LoVo (cell line): Measurements from ENCODE around the gene ITGB8.
"Not testable (repeated sequence)": the region's sequence is repeated elsewhere in the genome, so short reads cannot be mapped to it uniquely, and the experiment has no call there.

Experiments
- DNase-seq: peaks from one replicate; pipeline ENCODE4 v3.0.0-alpha.2; 2016; ENCODE audit warnings: low spot score

The ITGB8 gene

DNA sequence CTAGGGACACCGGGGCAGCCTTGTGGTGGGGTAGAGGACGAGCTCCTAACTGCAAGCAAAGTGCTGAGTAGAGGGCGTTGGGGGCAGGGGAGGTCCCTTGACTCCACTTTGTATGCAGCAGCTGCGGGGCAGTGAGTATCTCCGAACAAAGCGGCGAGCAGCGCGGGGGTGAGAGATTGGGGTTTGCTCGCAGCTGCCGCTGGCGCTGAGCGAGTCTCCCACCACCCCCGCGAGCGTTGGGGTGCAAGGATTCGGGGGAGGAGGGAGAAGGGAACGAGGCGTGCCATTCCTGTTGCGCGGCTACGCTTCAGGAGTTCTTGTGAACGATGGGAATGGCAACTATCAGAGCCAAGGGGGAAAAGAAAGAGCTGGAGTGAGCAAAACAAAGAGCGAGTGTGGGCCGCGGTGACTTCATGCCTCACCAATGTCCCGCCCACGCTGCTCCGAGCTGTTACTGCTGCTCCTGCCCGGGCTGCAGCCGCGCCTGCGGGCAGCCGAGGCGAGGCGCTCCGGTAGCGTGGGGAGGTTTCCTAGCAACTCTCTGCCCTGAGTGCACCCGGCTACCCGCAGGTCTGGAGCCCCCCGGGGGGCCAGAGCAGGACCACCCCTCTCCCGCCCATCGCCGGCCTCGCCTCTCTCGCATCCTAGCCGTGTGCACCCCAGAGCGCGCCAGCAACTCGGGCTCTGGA is at the start of gene ITGB8:
Gene ITGB8 (plus strand): TSS at position 662 of the 689 bp plus-strand sequence. CDS start 907 bp downstream, outside the sequence.
- peak; percentile 86 for DNase-seq

DNA sequence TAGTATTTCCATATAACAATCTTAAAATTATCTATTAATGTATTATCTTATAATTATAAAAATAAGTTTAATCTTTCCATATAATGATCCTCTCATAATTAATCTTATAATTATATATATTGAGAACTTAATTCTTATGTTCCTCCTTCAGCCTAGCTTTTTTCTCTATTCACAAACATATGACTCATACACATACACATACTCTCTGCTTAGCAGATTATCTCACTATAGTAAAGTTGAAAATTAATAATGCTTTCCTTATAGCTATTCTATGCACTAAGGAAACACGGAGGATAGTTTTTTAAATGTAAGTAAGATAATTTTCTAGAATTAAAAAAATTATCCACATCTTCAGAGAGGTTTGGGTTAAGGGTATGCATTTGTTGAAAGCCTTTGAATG is 47.7 kb upstream of the ITGB8 start:
- DNase-seq, result no peak

DNA sequence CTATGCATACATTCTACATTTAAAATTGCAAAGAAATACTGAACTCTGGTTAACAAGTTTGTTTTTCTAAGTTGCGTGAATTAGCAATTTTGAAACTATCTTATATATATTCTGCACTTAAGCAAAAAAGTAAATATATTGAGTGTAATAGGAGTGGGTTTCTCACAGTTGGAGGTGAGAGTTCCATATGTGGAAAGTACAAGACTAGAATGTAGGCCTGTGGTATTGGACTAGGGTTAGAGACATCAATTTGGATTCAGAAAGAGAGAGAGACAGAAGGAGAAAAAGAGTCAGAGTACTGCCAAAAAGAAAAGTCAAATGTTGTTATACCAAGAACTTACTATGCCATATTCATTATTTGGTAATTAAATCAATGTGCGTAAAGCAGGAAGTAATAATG is 47.3 kb upstream of the ITGB8 start:
- no peak for DNase-seq

DNA sequence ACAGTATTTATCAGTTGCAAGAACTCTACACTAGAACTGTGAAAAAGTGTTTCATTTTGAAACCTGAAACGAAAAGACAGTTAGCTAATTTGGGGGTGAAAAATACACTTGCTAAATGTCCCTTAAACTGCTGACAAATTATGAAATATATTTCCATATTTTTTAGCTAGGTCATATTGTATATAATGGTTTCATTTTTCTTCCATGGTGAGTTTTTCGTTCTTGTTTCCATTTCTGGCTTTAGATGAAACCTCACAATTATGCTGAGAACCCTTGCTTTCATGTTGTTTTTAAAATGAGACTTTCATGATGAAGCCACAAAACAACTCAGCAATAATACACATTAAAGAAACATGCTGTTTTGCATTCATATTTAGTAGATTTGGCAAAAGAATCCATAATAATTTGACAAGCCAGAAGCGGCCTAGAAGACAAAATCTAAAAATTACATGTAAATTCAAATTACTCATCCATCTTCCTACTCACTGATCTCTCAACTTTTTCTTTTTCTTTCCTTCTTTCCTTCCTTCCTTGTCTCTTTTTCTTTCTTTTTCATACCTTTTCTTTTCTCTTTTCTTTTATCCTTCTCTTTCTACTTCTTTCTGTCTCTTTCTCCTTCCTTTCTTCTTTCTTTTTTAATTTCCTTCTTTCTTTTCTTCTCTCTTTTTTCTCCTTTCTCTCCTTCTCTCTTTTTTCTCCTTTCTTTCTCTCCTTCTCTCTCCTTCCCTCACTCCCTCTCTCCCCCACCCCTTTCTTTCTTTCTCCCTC is 46.5 kb upstream of the ITGB8 start:
- no peak for DNase-seq

DNA sequence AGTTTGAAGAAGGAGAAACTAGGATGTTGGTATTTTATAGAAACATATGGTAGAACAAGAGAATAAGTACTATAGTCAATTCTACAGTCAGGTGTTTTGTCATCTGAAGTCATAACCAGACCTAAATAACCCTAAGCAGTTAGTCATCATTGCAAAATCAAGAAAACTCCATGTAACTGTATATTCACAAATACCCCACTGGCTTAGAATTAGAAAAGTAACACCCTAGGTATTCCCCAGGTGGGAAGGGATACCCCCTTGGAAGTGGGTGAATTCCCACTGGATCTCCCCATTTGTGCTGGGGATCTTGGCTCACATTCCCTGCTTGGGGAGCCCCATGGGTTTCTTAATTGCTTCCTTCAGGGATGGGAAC is 45.9 kb upstream of the ITGB8 start:
- no peak for DNase-seq

DNA sequence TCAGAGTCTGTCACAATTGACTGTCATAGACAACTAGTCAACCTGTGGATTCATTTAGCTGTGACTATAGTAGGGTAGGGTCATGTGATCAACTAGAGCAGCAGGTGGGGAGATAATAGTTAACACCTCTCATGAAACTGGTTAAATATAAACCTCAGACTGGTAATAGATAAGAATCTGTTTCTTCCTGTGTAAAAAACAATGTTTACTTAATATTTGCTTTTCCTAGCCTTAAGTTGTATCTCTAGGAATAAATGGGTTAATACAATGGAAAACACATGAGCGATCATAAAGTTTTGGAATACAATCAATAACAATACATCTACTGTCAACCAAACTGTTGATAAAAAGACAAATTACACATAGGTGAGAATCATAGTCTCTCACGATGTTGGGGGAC is 43.4 kb upstream of the ITGB8 start:
- DNase-seq, result no peak

DNA sequence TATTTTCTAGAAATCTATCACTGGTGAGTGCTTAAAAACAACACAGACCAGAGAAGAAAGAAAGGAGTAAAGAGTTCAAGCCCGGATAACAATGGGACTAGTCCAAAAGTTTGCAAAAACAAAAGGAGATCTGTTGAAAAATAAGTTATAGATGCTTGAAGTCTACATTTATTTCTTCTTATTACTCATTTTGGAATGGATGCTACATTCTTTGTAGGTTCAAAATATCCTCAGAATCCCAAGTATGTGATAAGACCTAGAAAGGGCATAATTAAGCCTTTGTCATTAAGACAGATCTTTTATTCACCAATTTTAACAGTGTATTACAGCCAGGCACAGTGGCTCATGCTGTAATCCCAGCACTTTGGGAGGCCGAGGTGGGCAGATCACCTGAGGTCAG is 42.7 kb upstream of the ITGB8 start:
- no peak for DNase-seq

DNA sequence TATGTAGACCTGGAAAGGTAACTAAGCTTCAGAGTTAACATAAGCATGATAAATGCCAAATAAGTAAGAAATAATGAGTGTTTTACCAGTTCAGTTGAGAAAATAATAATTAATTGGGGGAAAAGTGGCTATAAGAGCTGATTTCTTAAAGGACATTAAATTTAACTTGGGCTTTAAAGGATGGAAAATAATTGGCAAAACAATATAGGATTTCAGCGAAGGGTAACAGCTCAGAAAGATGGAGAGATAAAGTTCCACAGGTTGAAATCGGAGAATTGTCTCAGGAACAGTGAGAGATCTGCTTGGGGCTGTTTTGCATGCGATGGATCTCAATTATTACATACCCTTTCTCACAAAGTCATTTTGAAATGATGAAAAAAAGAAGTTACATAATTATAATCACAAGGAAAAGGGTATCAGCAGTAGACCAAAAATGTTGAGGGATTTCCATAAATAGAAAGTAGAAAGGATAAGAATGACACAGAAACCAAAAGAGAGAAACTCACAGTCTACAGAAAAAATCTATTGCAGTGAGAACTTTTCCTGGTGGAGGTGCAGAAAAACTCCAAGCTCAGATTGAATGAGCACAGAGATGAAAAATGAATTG is 40.1 kb upstream of the ITGB8 start:
- DNase-seq, result no peak

DNA sequence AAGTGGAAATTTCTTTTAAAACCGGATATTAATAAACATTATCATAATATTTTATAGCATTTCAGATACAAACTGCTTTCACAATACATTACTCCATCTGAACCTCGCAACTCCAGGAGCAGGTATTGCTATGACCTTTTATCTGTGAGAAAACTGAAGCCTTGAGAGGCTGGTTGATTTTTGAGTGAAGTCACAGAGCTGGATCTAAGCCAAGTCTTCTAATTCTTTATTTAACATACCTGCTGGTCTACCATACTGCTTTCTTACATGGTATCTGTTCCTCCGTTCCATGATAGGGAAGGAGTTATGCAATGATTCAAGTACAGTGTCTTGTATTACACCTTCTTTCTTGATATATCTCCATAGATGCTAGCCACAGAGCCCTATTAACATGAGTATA is 37.4 kb upstream of the ITGB8 start:
- no peak for DNase-seq

DNA sequence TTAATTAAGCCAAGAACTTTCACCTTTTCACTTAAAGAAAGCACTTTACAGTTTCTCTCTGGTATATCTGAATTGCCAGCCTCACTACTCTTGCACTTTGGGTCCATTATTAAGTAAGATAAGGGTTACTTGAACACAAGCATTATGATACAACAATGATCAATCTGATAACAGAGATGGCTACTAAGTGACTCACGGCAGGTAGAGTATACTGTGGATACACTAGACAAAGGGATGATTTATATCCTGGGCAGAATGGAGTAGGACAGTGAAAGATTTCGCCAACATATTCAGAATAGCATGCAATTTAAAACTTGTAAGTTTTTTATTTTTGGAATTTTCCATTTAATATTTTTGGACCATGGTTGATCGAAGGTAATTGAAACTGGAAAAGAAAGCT is 34.3 kb upstream of the ITGB8 start:
- DNase-seq, result peak; percentile 19

DNA sequence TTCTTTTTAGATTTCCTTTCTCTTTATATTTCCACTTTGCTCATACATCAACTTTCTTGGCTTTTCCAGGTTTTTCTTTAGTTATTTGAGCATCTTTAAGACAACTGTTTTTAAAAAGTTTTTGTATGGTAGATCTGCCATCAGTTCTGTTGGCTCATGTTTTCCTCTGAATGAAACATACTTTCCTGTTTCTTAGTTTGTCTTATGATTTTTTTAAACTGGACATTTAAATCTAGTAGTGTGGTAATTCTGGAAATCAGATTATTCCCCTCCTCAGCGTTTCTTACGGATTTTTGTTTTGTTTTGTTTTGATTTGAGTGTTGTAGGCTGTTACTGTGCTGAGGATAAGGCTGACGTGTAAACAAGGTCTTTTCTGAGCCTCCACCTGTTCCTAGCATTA is 33.8 kb upstream of the ITGB8 start:
- DNase-seq, result no peak

DNA sequence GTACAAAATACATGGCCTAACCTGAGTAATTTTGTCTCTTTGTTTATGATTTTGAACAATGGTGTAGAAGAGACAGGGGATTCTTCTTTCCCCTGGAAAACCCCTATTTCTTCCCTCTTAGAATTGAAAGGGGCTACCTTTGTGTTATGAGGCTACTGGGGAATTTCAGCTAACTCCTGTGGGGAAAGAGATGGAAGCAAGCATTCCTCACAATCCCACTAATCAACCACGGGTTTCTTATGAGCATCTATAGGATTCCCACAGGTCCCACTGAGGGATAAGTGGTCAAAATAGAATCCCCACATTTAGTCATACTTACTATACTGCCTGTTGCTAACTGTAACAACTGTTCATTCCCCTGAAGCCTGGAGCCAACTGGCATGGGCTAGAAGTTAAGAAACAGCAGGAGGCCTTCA is 32.2 kb upstream of the ITGB8 start:
- no peak for DNase-seq

DNA sequence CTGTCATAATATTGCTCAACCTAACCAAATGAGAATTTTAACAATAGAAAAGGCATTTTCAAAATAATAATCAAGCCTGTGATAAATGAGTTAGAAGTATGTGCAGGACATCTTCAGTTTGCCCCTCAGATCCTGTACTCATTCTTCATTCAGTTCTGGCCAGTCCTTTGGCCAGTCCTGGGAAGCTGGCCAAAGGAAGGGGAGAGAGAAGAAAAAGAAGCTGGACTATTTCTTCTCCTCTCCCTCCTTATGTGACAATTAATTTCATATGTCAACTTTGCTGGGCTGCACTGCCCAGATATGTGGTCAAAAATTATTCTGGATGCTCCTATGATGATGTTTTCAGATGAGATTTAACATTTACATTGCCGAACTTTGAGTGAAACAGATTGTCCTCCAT is 31.6 kb upstream of the ITGB8 start:
- DNase-seq, result no peak

DNA sequence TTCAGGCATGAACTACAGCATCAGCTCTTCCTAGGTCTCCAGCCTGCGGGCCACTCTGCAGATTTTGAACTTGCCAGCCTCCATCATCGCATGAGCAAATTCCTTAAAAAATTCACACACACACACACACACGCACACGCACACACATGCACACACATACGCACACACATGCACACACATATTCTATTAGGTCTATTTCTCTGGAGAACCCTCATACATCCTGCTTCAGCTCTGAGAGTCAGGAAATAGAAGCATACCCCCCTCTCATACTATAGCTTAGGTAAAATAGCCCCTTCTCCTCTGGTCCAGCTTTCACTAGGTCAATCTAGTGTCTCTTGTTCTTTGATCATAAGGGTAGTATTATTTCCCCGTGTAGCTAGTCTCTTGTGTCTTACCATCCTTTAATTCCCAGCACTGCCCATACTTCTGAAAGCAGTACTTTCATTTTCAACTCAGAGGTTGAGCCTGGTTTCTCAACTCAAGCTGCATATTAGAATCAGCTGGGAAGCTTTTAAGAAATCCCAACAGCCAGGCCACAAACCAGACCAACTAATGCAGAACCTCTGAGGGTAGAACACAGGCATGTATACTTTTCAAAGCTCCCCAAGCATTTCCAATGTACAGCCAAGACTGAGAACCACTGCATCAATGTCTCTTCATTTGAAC is 30.9 kb upstream of the ITGB8 start:
- no peak for DNase-seq

DNA sequence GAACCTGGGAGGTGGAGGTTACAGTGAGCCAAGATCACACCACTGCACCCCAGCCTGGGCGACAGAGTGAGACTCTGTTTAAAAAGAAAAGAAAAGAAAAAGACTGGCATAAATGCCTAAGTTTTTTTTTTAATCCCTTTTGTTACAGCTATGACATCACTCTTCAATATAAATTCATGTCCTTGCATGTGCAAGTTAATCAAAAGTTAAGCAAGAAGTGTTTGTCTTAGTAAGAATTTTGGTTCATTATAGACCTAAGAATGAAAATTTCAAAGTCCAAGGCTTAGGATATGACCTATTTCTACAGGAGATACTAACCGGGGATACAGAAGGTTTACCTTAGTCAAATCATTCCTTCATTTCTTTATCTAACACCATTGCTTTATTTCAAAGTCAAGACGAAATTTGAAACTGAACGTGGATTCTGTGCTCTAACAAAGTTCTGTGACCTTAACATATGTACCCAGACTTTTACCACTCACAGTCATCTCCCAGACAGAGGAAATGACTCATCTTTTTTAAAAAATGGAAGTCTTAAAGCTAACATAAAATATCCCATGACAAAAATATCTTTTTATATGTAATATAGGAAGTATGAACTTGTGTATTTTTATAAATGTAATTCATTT is 29.3 kb upstream of the ITGB8 start:
- DNase-seq, result no peak

DNA sequence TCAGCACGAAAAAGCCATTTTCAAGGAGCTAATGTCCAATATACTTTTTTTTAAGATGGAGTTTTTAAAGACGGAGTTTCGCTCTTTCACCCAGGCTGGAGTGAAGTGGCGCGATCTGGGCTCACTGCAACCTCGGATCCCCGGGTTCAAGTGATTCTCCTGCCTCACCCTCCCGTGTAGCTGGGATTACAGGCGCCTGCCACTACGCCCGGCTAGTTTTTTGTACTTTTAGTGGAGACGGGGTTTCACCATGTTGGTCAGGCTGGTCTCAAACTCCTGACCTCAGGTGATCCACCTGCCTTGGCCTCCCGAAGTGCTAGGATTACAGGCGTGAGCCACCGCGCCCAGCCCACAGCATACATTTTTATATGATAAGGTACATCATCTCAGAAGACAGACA is 28.4 kb upstream of the ITGB8 start:
- DNase-seq, result not testable (repeated sequence)

DNA sequence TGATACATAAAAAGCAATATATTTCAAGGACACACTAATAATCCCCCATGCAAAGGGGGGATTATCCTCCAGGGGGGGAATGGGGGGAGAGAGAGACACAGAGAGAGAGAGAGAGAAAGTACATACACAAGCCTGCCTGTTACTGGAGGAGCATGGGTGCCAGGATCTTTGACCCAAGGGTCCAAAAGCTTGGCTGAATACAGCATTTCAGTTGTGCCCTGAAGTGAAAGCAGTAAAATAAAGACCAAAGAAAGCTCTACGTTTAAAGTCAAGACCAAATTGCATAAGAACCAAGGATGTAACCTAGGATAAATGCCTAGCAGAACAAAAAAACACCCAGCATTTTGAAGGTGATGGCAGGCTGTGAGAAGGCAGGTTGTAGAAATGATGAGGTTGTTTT is 27.8 kb upstream of the ITGB8 start:
- DNase-seq, result no peak

DNA sequence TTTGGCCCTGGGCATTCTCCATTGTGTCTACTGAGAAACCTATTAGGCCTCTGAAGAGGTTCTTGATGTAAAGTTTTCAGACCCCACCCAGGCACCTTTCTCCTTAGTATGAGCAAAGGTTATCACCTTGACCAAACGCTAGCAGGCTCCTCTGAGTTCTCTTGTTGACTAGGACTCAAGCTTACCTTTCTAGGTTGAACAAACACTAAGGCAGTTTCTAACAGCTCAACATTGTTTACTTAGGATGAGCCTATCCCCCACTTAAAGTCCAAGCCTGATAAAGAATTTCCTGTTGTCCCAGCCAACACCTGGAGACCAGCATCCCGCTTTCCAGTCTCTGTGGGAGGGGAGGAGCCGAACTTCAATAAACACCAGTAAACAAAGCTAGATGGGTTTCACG is 26.3 kb upstream of the ITGB8 start:
- peak; percentile 79 for DNase-seq

DNA sequence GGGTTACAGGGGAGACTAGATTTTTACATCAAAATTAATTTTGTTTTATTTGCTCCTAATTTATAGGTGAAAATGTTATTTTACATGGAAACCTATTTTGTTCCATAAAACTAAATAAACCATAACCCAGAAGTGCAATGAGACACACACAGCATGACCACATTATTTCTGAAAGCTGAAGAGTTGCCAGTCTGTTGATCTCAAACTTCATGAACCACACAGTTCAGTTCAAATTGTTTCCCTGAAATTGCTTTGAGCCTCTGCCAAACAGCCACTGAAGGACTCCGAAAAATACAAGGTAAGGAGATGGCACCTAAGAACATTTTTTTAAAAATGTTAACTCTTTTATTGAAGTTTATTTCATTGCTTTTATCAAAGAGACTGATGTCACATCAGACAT is 25.0 kb upstream of the ITGB8 start:
- no peak for DNase-seq

DNA sequence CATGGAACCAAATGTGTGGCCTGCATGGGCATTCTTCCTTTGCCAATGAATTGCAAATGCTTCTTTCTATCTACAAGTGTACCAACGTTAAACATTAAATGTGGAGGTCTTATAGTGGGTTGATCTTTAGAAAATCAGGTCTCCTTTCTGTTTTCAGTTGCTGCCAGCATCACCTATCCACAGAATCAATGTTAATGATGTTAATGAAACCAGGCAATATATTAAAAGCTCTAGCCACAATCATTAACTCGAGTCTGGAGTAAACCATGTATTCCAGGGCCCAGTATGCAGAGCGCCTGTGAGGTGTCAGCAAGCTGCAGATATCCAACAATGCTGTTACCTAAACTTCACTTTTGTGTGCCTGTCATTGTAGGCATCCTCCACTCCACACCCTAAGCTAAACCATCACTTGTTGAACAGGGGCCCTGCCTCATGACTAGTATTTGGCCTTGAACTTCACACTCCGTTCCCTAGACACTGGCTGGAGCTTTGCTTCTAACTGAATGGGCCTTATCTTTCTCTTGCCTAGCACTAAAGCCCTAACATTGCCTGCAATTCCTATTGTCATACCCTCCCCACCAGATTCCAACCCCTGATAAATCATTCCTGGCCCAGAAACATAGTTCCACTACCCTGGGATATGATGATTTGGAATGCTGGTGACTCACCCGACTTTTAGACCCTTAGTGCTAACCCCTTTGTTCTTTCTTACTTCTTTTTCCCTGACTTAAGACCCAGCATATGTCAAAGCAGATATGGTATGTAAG is 24.3 kb upstream of the ITGB8 start:
- no peak for DNase-seq

DNA sequence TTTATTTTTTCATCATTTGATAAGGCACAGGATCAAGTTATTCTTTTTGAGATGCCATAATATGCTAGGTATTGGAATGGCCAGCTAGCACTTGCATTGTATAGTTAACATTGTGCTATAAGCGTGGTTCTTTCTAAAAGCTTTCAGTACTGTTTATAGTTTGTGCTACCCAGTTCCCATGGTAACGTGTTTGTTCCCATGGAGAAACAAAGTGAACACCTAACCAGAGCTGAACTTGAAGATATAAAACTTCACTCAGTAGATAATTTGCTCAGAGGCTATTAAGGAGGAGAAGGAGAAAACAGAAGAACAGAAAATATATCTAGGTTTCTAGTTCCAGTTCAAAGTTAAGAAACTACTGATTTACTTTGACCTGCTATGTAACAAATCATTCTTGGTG is 23.6 kb upstream of the ITGB8 start:
- no peak for DNase-seq

DNA sequence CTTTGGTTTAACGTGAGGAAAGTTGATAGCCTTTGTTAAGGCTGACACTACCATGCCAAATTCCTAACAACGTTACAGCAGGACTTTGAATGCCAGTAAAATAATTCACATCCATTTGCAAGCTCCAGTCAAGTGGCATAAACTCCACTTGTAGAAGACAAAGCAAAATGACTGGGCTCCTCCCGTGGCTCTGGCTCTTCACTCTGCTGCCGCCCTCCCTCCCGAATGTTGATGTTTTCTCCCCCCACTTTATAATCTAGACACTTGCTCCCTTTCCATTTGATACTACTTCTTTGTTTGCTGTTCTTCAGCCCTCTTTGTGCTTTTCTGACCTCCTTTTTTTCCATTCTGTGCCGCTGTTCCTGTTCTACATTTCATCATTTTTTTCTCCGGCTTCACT is 22.8 kb upstream of the ITGB8 start:
- no peak for DNase-seq
